Pancreas (tissue), 10 donors: ENCODE results near the gene HLA-DQB1. TPM values are rescaled to one million over a fixed set of nuclear protein-coding genes. Genes with fewer than 3 reads are reported as not detected.

Experiments
- ATAC-seq, 4 donors: fragments of 200-7000 bp; cut with Tn5 transposase; one replicate each; pipeline versions ENCODE4 v1.8.0 to v1.9.1; 2020; ENCODE audit warnings: mild to moderate bottlenecking in 4 of 4, moderate library complexity in 4 of 4
- DNase-seq, 6 donors: peaks; one replicate each; pipeline ENCODE4 v3.0.0-alpha.2; 2020
- FAIRE-seq: peaks from 2 replicates; lab custom pipeline; 2012; peaks lifted over from hg19 to GRCh38; lab: Jason Lieb, UNC
- H3K27ac ChIP-seq, 4 donors: fragments of 200-600 bp; sonication (generic); 1 replicate in 3 of 4; 2 replicates in 1 of 4; pipeline versions ENCODE4 v1.5.0 to v1.8.0; 2020
- H3K27me3 ChIP-seq, 4 donors: fragments of 200-600 bp; one replicate each; pipeline ENCODE4 v1.8.0; 2021
- H3K36me3 ChIP-seq, 3 donors: fragments of 200-600 bp; sonication (generic) in 1 of 3; one replicate each; pipeline versions ENCODE4 v1.5.0 to v1.8.0; 2020 to 2021
- H3K4me1 ChIP-seq, 3 donors: fragments of 200-600 bp; one replicate each; pipeline ENCODE4 v1.8.0; 2021
- H3K4me3 ChIP-seq, 4 donors: fragments of 200-600 bp; sonication (generic) in 2 of 4; one replicate each; pipeline versions ENCODE4 v1.5.0 to v1.8.0; 2020 to 2021
- H3K9me3 ChIP-seq, 4 donors: fragments of 200-600 bp; one replicate each; pipeline ENCODE4 v1.8.0; 2021
- WGBS, 2 donors: extraction: QIAGEN DNeasy Blood & Tissue Kit; methylation state at CpG; one replicate each; pipeline ENCODE4 v1.1.7; 2013; 5-methylcytosine and 5-hydroxymethylcytosine counted together
- intact Hi-C, 3 donors: fragments of 100-400 bp; cut with DNase I; formaldehyde crosslinking; loops; one replicate each; pipeline versions ENCODE4 v1.11.1 to v1.14.2; 2022
- polyA plus RNA-seq, 2 donors: library from polyadenylated mRNA; stranded (reverse); fragments of 200-250 nt; gene quantifications; one replicate each; pipeline ENCODE4 v1.2.3, GENCODE V29; 2013
- total RNA-seq, 6 donors: library from RNA; stranded (reverse); fragmentation: NEBNext Ultra II Directional in 4 of 6; extraction: Animal tissue kit (Norgen Biotek cat#: 25700) in 4 of 6; gene quantifications; one replicate each; pipeline versions ENCODE4 v1.2.1 to v1.2.4, GENCODE V29; 2021 to 2023
- TF ChIP-seq, protein P1 (sequence below), 4 donors: fragments of 200-600 bp; sonication (generic) in 3 of 4; IDR thresholded peaks; one replicate each; pipeline versions ENCODE4 v1.5.0 to v1.8.0; 2021; ENCODE audit warnings: antibody characterized with exemption in 4 of 4
- donor health status: healthy with polysubstance abuse.
- donor health status: DM: no; HTN: no; CAD: no; lungs with moderate emphysema.
- donor health status: DM: no; HTN: no; CAD: no.
- donor health status: control.
- donor health status: control.
- donor health status: Bipolar disorder and iron deficiency.
- donor health status: DM: yes; HTN: yes; CAD: no.
- donor health status: DM: no; HTN: no; CAD: no.
- donor health status: DM: no; HTN: no; CAD: no.
- donor health status: DM: yes; HTN: yes; CAD: no.

The HLA-DQB1 gene
- total and polyA plus RNA-seq, 8 donors, result 0.63 to 24.7 (median 5.8) TPM

- FAIRE-seq, result no peak
- peak in 3 of 6 donors; percentile 8 to 43 (median 41) for DNase-seq
- 13 to 15% methylated on average over 6 of the region's 6 CpGs for WGBS, 2 donors
- no peaks in the 10 kb centered on the region for H3K4me1 ChIP-seq
- ATAC-seq, result peak in 3 of 4 donors; percentile 76 to 89 (median 88)
- TF ChIP-seq, protein P1, sequence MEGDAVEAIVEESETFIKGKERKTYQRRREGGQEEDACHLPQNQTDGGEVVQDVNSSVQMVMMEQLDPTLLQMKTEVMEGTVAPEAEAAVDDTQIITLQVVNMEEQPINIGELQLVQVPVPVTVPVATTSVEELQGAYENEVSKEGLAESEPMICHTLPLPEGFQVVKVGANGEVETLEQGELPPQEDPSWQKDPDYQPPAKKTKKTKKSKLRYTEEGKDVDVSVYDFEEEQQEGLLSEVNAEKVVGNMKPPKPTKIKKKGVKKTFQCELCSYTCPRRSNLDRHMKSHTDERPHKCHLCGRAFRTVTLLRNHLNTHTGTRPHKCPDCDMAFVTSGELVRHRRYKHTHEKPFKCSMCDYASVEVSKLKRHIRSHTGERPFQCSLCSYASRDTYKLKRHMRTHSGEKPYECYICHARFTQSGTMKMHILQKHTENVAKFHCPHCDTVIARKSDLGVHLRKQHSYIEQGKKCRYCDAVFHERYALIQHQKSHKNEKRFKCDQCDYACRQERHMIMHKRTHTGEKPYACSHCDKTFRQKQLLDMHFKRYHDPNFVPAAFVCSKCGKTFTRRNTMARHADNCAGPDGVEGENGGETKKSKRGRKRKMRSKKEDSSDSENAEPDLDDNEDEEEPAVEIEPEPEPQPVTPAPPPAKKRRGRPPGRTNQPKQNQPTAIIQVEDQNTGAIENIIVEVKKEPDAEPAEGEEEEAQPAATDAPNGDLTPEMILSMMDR (IDR thresholded peaks at IDR 0.05), result peak in 3 of 4 donors; percentile 28 to 61 (median 45)
- peaks cover 0 to 7% (median 2%) of the 10 kb centered on the region in 4 donors for H3K27me3 ChIP-seq
- intact Hi-C loops, result loop anchor here in 1 of 3 donors (10.0 kb wide), 1 partner anchor 276 kb away; no protein-coding TSS in a partner anchor
- no peaks in the 10 kb centered on the region for H3K36me3 ChIP-seq
- no peak overlapping the region for H3K27ac ChIP-seq
- no peaks in the 10 kb centered on the region for H3K9me3 ChIP-seq
- H3K4me3 ChIP-seq, result no peak overlapping the region
Observed at GRCh38 chr6:32700391-32701040, 34.1 kb upstream of the HLA-DQB1 start.

DNA sequence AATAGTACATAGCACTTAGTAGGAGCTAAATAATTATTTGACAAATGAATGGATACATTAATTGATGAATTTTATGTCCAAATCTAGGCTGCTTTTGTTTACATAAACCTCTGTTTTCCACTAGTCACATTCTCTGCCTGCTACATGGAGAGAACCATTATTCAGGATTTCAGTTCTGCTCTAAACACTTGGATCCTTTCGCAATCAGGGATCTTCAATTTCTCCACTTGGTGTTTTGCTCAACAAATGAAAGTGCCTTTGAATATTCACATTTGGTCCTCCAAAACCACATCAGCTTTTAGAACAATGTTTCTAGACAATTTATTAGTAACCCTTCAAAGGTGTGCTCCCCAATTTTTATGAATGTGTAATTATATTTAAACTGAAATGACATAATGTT lies 30.6 kb upstream of the HLA-DQB1 start:
- DNase-seq, result no peak
- no peaks in the 10 kb centered on the region for H3K36me3 ChIP-seq
- ATAC-seq, result no peak
- FAIRE-seq, result no peak
- H3K27me3 ChIP-seq, result peaks cover 0 to 3% (median 0%) of the 10 kb centered on the region in 4 donors
- H3K4me1 ChIP-seq, result no peaks in the 10 kb centered on the region
- H3K4me3 ChIP-seq, result no peak overlapping the region
- no peak overlapping the region for H3K27ac ChIP-seq
- TF ChIP-seq, protein P1 (IDR thresholded peaks at IDR 0.05), result no peak
- intact Hi-C loops, result loop anchor here in 2 of 3 donors (5.0 to 10.0 kb wide), 2 partner anchors 262 to 265 kb away; partner anchors contain the start of gene HLA-DRA (in 1 of the 2)
- H3K9me3 ChIP-seq, result no peaks in the 10 kb centered on the region
- WGBS, 2 donors, result 55 to 71% methylated on average over 1 of the region's 1 CpG

GRCh38 chr6:32692019-32692418 lies 25.6 kb upstream of the HLA-DQB1 start:
- TF ChIP-seq, protein P1 (IDR thresholded peaks at IDR 0.05), result no peak
- Histone ChIP-seq H3K4me3 (no peak overlapping the region), H3K36me3 (no peaks in the 10 kb centered on the region), H3K27me3 (no peaks in the 10 kb centered on the region), H3K9me3 (no peaks in the 10 kb centered on the region), H3K4me1 (no peaks in the 10 kb centered on the region), H3K27ac (no peak overlapping the region)
- FAIRE-seq, result peak; percentile 37
- ATAC-seq, result peak in 1 of 4 donors; percentile 82
- WGBS, 2 donors, result 0 to 5% methylated on average over 1 of the region's 1 CpG
- intact Hi-C loops, result loop anchor here in 1 of 3 donors (10.0 kb wide), 1 partner anchor 257 kb away; the partner anchor contains the start of gene HLA-DRA
- peak in 1 of 6 donors; percentile 17 for DNase-seq

DNA sequence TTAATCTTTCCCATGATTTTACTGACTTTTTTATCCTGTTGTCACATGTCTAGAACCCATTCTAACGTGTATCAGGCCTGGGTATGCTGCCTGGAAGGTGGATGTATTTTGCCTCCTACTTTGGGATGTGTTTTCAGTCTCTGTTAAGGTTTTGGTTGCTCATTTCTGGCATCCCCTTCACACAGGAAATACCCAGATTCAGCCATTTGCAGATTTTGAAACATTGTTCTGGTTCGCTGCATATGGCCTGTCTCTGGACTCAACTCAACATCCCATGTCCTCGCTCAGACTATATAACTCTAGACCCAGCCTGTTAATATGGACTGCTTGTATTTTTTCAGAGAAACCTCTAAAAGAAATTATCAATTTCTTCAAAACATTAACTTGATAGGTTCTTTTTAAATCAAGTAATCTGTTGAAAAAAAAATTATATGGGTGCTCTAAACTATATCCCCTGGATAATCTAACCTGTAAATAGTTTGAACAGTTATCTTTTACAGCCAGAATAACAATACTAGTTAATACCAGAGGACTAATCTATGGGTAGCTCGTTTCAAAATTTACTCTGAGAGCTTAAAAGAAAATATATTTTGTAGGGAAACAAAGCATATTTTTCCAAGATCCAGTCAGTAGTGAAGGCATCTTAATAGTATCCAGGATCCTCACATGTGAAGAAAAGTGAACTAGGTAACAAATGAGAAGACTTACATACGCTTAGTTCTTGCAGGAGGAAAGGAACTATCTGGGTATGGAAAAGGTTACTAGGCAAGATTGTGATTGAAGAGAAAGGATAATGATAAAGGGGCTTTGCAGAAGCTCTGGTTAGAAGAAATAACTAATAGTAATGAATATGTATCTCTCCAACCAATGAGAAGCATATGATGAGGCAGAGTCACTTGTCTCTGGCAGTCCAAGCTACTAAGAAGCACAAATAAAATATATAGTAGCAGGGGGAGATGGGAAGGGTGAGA lies 23.4 kb upstream of the HLA-DQB1 start:
- DNase-seq, result no peak
- 55 to 66% methylated on average over 5 of the region's 5 CpGs for WGBS, 2 donors
- no peak overlapping the region for H3K27ac ChIP-seq
- no peaks in the 10 kb centered on the region for H3K36me3 ChIP-seq
- H3K27me3 ChIP-seq, result peaks cover 0 to 10% (median 0%) of the 10 kb centered on the region in 4 donors
- ATAC-seq, result peak in 1 of 4 donors; percentile 53
- intact Hi-C loops, result loop anchor here in 1 of 3 donors (10.0 kb wide), 1 partner anchor 255 kb away; the partner anchor contains the start of gene HLA-DRA
- H3K9me3 ChIP-seq, result no peaks in the 10 kb centered on the region
- no peak overlapping the region for H3K4me3 ChIP-seq
- H3K4me1 ChIP-seq, result no peaks in the 10 kb centered on the region
- TF ChIP-seq, protein P1 (IDR thresholded peaks at IDR 0.05), result no peak
- FAIRE-seq, result no peak
